GM12891 (cell line): ENCODE data around the gene TMEM240.

Experiments used
- PAX5 ChIP-seq: IDR thresholded peaks from 2 replicates; pipeline ENCODE4 v1.6.1; 2011; ENCODE audit warnings: low read length, moderate library complexity, mild to moderate bottlenecking; ENCODE audit not compliant: insufficient read depth, severe bottlenecking
- POLR2A ChIP-seq: IDR thresholded peaks from 2 replicates; pipeline ENCODE4 v1.6.1; 2011; ENCODE audit warnings: low read depth, low read length, control low read depth
- POLR2AphosphoS5 ChIP-seq: IDR thresholded peaks from 2 replicates; pipeline ENCODE4 v1.6.1; 2011; ENCODE audit warnings: low read depth, low read length, control low read depth
- POU2F2 ChIP-seq: IDR thresholded peaks from 2 replicates; pipeline ENCODE4 v1.6.1; 2011; ENCODE audit warnings: low read depth, mild to moderate bottlenecking, control low read depth, low read length, moderate library complexity
- TAF1 ChIP-seq: IDR thresholded peaks from 2 replicates; pipeline ENCODE4 v1.6.1; 2011; ENCODE audit warnings: low read depth, low read length, control low read depth

- no peak for TF ChIP-seq POLR2AphosphoS5
- TF ChIP-seq POLR2A, result no peak
- TF ChIP-seq PAX5, result no peak
- TF ChIP-seq TAF1, result no peak
- TF ChIP-seq POU2F2, result no peak
Measured at GRCh38 chr1:1582585-1583346, 42.3 kb upstream of the TMEM240 start.
